ENCODE measurements around the gene TIMM44. TPM values are rescaled to one million over a fixed set of nuclear protein-coding genes. Genes with fewer than 3 reads are reported as not detected.

TIMM44 gene
- total RNA-seq, 2 experiments from 2014 or later = 48.4 to 50.9 TPM

DNA sequence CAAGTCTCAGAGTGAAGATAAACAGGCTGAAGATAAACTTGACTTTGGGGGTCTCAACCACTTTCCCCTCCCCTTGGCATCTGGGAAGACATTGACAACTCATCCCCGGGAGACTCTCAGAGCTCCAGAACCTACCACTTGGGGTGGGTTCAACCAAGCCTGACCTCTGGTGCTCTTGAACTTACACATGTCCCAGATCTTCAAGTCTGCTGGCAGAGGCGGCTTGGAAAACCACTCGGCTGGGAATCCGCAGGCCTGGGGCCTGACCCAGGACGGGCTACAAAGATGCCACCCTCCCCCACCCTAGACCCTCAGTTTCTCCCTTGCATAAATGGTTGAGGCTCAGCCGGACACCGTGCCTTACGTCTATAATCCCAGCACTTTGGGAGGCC lies 54.6 kb downstream of the TIMM44 start:
- Mint-ChIP-seq H3K36me3 (ENCODE audit: low read depth) (no peaks in the 10 kb centered on the region), H3K27me3 (peaks cover 7% of the 10 kb centered on the region), H3K4me3 (no peak overlapping the region), H3K27ac (no peak overlapping the region), H3K9me3 (no peaks in the 10 kb centered on the region), H3K4me1 (peaks cover 3% of the 10 kb centered on the region)
- ChIA-PET POLR2A (no interaction called here), CTCF (interaction anchor here (1.2 kb wide), 1 partner anchor 19 kb away, joined by 5 read pairs; no protein-coding TSS in a partner anchor)
- no peak for DNase-seq

- CTCF ChIA-PET = interaction anchor here (1.2 kb wide), 1 partner anchor 19 kb away, joined by 5 read pairs; no protein-coding TSS in a partner anchor
- Mint-ChIP-seq H3K4me3 (no peak within 1 kb of the TSS), H3K4me1 (peaks cover 3% of the 10 kb centered on the region), H3K27ac (no peak within 1 kb of the TSS), H3K27me3 (peaks cover 7% of the 10 kb centered on the region), H3K36me3 (ENCODE audit: low read depth) (no peaks in the 10 kb centered on the region), H3K9me3 (no peaks in the 10 kb centered on the region)
- peak; percentile 37 for DNase-seq
- POLR2A ChIA-PET = no interaction called here
Observed at GRCh38 chr19:7888145-7888825, 55.2 kb downstream of the TIMM44 start, which contains the start of gene LRRC8E. TSS of gene LRRC8E (plus strand) at chr19:7888510. CDS start at chr19:7895604, 7,094 bp downstream.

DNA sequence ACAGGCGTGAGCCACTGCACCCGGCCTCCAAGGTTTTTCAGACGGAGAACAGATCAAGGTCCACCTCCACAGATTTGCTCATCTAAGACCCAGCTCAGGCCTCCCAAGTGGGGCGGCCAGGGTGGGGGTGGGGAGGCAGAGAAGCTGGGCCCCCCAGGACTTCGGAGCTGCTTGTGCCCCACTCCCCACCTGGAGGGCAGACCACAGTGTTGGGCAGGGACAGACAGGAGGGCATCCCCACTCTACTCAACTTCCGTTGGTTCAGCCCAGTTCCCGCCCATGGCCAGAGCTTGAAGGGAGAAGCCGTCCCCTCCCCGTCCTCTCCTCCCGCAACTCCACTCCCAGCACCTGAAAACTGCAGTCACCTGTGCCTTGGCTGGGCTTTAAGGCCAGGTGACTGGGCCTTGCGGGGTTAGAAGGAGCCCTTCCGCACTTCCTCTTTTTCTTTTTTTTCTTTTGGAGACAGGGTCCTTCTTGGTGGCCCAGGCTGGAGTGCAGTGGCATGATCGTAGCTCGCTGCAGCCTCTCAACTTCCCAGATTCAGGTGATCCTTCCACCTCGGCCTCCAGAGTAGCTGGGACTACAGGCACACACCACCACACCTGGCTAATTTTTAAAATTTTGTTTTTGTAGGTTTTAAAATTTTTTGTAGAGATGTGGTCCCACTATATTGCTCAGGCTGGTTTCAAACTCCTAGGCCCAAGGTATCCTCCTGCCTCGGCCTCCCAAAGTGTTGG lies 55.9 kb downstream of the TIMM44 start:
- no peak overlapping the region for H3K27ac Mint-ChIP-seq
- POLR2A ChIA-PET = no interaction called here

GRCh38 chr19:7885818-7886217 lies 57.6 kb downstream of the TIMM44 start:
- no peak overlapping the region for H3K27ac Mint-ChIP-seq
- ChIA-PET CTCF (interaction anchor here (1.0 kb wide), 1 partner anchor 17 kb away, joined by 5 read pairs; no protein-coding TSS in a partner anchor), POLR2A (no interaction called here)
- H3K27me3 Mint-ChIP-seq = peaks cover 7% of the 10 kb centered on the region
- no peaks in the 10 kb centered on the region for H3K36me3 Mint-ChIP-seq (ENCODE audit: low read depth)
- no peak overlapping the region for H3K4me3 Mint-ChIP-seq
- H3K4me1 Mint-ChIP-seq = peaks cover 3% of the 10 kb centered on the region
- no peak for DNase-seq
- peaks cover 3% of the 10 kb centered on the region for H3K9me3 Mint-ChIP-seq

More for the DNA sequence above, 55.9 kb downstream of the TIMM44 start:
- no peaks in the 10 kb centered on the region for H3K9me3 Mint-ChIP-seq
- H3K4me1 Mint-ChIP-seq = peaks cover 3% of the 10 kb centered on the region
- DNase-seq = no peak
- peaks cover 7% of the 10 kb centered on the region for H3K27me3 Mint-ChIP-seq
- H3K36me3 Mint-ChIP-seq (ENCODE audit: low read depth) = no peaks in the 10 kb centered on the region
- H3K4me3 Mint-ChIP-seq = no peak overlapping the region
- CTCF ChIA-PET = no interaction called here

- no peak overlapping the region for H3K4me3 Mint-ChIP-seq
- H3K4me1 Mint-ChIP-seq = peaks cover 3% of the 10 kb centered on the region
- no peak for DNase-seq
- no peak overlapping the region for H3K27ac Mint-ChIP-seq
- POLR2A ChIA-PET = no interaction called here
- H3K9me3 Mint-ChIP-seq = peaks cover 3% of the 10 kb centered on the region
- CTCF ChIA-PET = interaction anchor here (0.9 to 1.0 kb wide), 2 partner anchors 17 to 203 kb away, joined by 3 to 4 read pairs; partner anchors contain the start of gene TRAPPC5
- no peaks in the 10 kb centered on the region for H3K36me3 Mint-ChIP-seq (ENCODE audit: low read depth)
- H3K27me3 Mint-ChIP-seq = peaks cover 6% of the 10 kb centered on the region
Observed at GRCh38 chr19:7883796-7884570, 59.5 kb downstream of the TIMM44 start.

DNA sequence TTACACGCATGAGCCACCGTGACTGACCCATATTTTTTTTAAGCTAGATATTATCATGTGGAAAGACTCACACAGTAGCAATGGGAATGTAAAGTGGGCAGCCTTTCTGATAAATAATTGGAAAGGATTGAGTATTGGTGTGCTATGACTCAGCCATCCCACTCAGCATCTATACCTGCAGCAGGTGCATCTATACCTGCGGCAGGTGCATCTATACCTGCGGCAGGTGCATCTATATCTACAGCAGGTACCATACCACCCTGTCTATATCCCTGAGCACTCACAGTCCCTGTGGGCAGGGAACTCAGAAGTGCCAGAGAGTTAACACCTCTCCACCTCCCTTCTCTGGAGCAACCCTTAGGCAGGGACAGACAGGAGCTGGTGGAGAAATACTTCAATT lies 60.4 kb downstream of the TIMM44 start:
- CTCF ChIA-PET = interaction anchor here (0.9 to 1.0 kb wide), 2 partner anchors 18 to 202 kb away, joined by 3 to 4 read pairs; partner anchors contain the start of gene TRAPPC5
- no peak for DNase-seq
- no peak overlapping the region for H3K4me3 Mint-ChIP-seq
- POLR2A ChIA-PET = no interaction called here
- peaks cover 3% of the 10 kb centered on the region for H3K9me3 Mint-ChIP-seq
- no peaks in the 10 kb centered on the region for H3K36me3 Mint-ChIP-seq (ENCODE audit: low read depth)
- H3K4me1 Mint-ChIP-seq = no peaks in the 10 kb centered on the region
- H3K27ac Mint-ChIP-seq = no peak overlapping the region
- H3K27me3 Mint-ChIP-seq = peaks cover 3% of the 10 kb centered on the region

DNA sequence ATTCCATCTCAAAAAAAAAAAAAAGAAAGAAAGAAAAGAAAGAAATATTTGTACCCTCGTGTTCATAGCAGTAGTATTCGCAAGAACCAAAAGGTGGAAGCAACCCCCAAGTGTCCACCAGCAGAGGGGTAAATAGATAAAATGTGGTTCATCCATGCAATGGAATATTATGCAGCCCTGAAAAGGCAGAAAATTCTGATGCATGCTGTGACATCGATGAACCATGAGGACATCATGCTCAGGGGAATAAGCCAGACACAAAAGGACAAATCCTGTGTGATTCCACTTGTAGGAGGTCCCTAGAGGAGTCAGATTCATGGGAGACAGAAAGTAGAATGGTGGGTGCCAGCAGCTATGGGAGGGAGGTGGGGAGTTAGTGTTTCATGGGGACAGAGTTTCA lies 61.6 kb downstream of the TIMM44 start:
- H3K27ac Mint-ChIP-seq = no peak overlapping the region
- H3K27me3 Mint-ChIP-seq = no peaks in the 10 kb centered on the region
- peaks cover 3% of the 10 kb centered on the region for H3K9me3 Mint-ChIP-seq
- DNase-seq = no peak
- H3K4me1 Mint-ChIP-seq = no peaks in the 10 kb centered on the region
- H3K4me3 Mint-ChIP-seq = no peak overlapping the region
- ChIA-PET CTCF (interaction anchor here (1.9 to 2.0 kb wide), 2 partner anchors 13 to 22 kb away, joined by 6 to 8 read pairs; partner anchors contain the start of gene MAP2K7), POLR2A (no interaction called here)
- H3K36me3 Mint-ChIP-seq (ENCODE audit: low read depth) = no peaks in the 10 kb centered on the region

- peaks cover 5% of the 10 kb centered on the region for H3K27me3 Mint-ChIP-seq
- no peak for DNase-seq
- H3K4me1 Mint-ChIP-seq = no peaks in the 10 kb centered on the region
- no peak overlapping the region for H3K4me3 Mint-ChIP-seq
- CTCF ChIA-PET = interaction anchor here (2.0 kb wide), 1 partner anchor 11 kb away, joined by 8 read pairs; no protein-coding TSS in a partner anchor
- no peaks in the 10 kb centered on the region for H3K36me3 Mint-ChIP-seq (ENCODE audit: low read depth)
- POLR2A ChIA-PET = no interaction called here
- H3K27ac Mint-ChIP-seq = no peak overlapping the region
- peaks cover 3% of the 10 kb centered on the region for H3K9me3 Mint-ChIP-seq
Observed at GRCh38 chr19:7879836-7880235, 63.6 kb downstream of the TIMM44 start.

DNA sequence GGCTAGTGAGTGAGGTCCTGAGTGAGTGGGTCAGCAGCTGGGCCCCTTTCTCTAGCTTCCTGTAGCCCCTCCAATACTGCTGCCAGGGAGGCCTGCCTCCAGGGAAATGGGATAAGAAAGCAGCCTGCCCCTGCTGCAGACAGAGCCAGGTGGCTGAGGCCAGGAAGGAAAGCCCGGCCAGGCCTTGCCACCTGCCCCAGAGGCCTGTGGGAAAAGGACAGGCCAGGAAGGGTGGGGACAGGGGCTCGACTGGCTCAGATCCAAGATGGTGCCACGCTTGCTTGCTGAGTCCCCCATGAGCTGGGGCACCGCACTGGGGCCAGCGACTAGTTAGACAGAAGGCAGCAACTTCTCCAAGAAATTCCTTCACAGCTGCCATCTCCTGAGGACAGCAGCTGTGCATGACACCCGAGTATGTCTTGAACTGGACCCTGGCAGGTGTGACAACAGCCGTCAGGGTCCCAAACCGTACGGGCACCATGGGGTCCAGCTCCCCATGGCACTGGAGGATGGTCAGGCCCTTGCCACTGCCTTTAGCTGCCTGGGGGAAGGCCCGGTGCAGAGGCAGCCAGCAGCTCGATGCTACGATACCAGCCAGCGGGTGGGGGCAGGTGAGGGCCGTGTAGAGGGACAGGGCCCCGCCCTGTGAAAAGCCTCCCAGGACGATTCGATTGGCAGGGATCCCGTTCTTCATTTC lies 64.2 kb downstream of the TIMM44 start:
- no peaks in the 10 kb centered on the region for H3K36me3 Mint-ChIP-seq (ENCODE audit: low read depth)
- peaks cover 9% of the 10 kb centered on the region for H3K27me3 Mint-ChIP-seq
- no peak for DNase-seq
- peaks cover 3% of the 10 kb centered on the region for H3K9me3 Mint-ChIP-seq
- H3K4me1 Mint-ChIP-seq = peaks cover 3% of the 10 kb centered on the region
- no peak overlapping the region for H3K4me3 Mint-ChIP-seq
- no peak overlapping the region for H3K27ac Mint-ChIP-seq
- ChIA-PET CTCF (interaction anchor here (2.0 kb wide), 1 partner anchor 10 kb away, joined by 8 read pairs; no protein-coding TSS in a partner anchor), POLR2A (no interaction called here)

DNA sequence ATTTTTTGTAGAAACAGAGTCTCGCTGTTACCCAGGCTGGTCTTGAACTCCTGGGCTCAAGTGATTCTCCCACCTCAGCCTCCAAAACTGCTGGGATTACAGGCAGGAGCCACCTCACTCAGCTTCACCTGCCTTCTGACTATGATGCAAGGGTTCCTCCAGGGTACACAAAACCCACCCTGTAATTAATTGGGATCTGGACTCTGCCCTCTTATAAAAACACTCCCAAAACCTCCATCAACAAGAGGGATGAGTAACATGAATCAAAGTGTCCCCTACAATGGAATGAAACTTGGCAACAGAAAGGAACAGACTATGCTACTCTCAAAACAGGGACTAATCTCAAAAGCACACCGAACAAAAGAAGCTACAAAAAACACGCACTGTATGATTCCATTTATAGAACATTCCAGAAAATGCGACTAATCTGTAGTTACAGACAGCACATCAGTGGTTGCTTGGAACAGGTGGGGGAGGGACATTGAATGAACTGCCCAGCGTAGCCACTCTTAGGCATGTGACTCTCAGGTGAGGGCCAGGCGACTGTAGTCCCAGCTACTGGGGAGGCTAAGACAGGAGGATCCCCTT lies 66.1 kb downstream of the TIMM44 start:
- Mint-ChIP-seq H3K4me1 (peaks cover 8% of the 10 kb centered on the region), H3K9me3 (peaks cover 3% of the 10 kb centered on the region), H3K27ac (no peak overlapping the region), H3K36me3 (ENCODE audit: low read depth) (no peaks in the 10 kb centered on the region), H3K4me3 (no peak overlapping the region), H3K27me3 (peaks cover 17% of the 10 kb centered on the region)
- DNase-seq = no peak
- ChIA-PET CTCF (interaction anchor here (0.6 kb wide), 1 partner anchor 9 kb away, joined by 3 read pairs; no protein-coding TSS in a partner anchor), POLR2A (no interaction called here)
